Activated CD4-positive, CD25-positive, alpha-beta regulatory T cell treated with anti-CD3 and anti-CD28 coated beads, Interleukin-2, amount 50 U/mL, for 24 hours (primary cell): ENCODE results near the gene PRADC1.
A peak's percentile ranks its signal among the peaks of the same experiment; 100 is the strongest.

ENCODE experiments used
- ATAC-seq, 2 donors: fragments of 150-1000 bp; cut with Tn5 transposase; one replicate each; pipeline ENCODE4 v1.10.0; 2021; ENCODE audit warnings: mild to moderate bottlenecking in 1 of 2, moderate library complexity in 1 of 2

PRADC1 gene

GRCh38 chr2:73233932-73234832 lies 1.1 kb upstream of the PRADC1 start, which contains the start of gene CCT7:
CCT7 (plus strand) TSS chr2:73234308; CDS start chr2:73234379, 71 bp downstream.
- peak; percentile 75 to 76 for ATAC-seq

GRCh38 chr2:73232403-73233153 lies 461 bp downstream of the PRADC1 start:
- ATAC-seq = no peak

GRCh38 chr2:73228631-73229030 lies 4.4 kb downstream of the PRADC1 start:
- no peak for ATAC-seq

GRCh38 chr2:73227086-73227485 lies 6.0 kb downstream of the PRADC1 start:
- ATAC-seq = no peak

- no peak for ATAC-seq
Observed at GRCh38 chr2:73225513-73226360, 7.3 kb downstream of the PRADC1 start.

GRCh38 chr2:73223821-73224220 lies 9.2 kb downstream of the PRADC1 start:
- ATAC-seq = no peak

GRCh38 chr2:73218298-73218697 lies 14.7 kb downstream of the PRADC1 start:
- ATAC-seq = no peak

- no peak for ATAC-seq
Observed at GRCh38 chr2:73217826-73218225, 15.2 kb downstream of the PRADC1 start.

GRCh38 chr2:73217160-73217559 lies 15.9 kb downstream of the PRADC1 start:
- ATAC-seq = no peak

- ATAC-seq = no peak
Observed at GRCh38 chr2:73215254-73215653, 17.8 kb downstream of the PRADC1 start.

- ATAC-seq = peak; percentile 88 to 90
Observed at GRCh38 chr2:73214120-73215035, 18.7 kb downstream of the PRADC1 start, which contains the start of gene SMYD5. SMYD5 (plus strand) TSS chr2:73214245; CDS start chr2:73214267, 22 bp downstream.

GRCh38 chr2:73212448-73213176 lies 20.4 kb downstream of the PRADC1 start:
- peak; percentile 70 to 77 for ATAC-seq

GRCh38 chr2:73212098-73212447 lies 21.0 kb downstream of the PRADC1 start:
- no peak for ATAC-seq

- ATAC-seq = no peak
Observed at GRCh38 chr2:73210696-73211095, 22.3 kb downstream of the PRADC1 start.

- no peak for ATAC-seq
Observed at GRCh38 chr2:73210019-73210418, 23.0 kb downstream of the PRADC1 start.

GRCh38 chr2:73208258-73208657 lies 24.8 kb downstream of the PRADC1 start:
- ATAC-seq = no peak

GRCh38 chr2:73205611-73206010 lies 27.4 kb downstream of the PRADC1 start:
- ATAC-seq = no peak

- no peak for ATAC-seq
Observed at GRCh38 chr2:73203055-73203681, 29.9 kb downstream of the PRADC1 start.

GRCh38 chr2:73202156-73203054 lies 30.6 kb downstream of the PRADC1 start, which contains the start of gene NOTO:
NOTO (plus strand) TSS chr2:73202574; CDS start chr2:73202667, 93 bp downstream.
- ATAC-seq = peak; percentile 13 to 22
